MCF 10A (cell line): ENCODE data around the gene ADARB2. TPM values are rescaled to one million over a fixed set of nuclear protein-coding genes. Genes with fewer than 3 reads are reported as not detected.

Experiments used
- BruUV-seq: library from RNA; stranded (reverse); fragments of 400-500 nt; replicated peaks from 2 replicates; lab custom pipeline; 2021; lab: Mats Ljungman, UMichigan
- CTCF ChIA-PET: fragments of 300-600 bp; sonication (Branson Sonifier 250); formaldehyde crosslinking; extraction: SDS; loops from one replicate; lab custom pipeline; 2021; ENCODE audit warnings: antibody characterized with exemption, inconsistent platforms; lab: Yijun Ruan, JAX
- POLR2A ChIA-PET: fragments of 300-600, 350-650 bp; sonication (Branson Sonifier 250); formaldehyde crosslinking; extraction: SDS; loops from one replicate; lab custom pipeline; 2020; ENCODE audit warnings: antibody characterized with exemption, inconsistent platforms; lab: Yijun Ruan, JAX
- DNase-seq: peaks from one replicate; pipeline ENCODE4 v3.0.0-alpha.2; 2018; ENCODE audit not compliant: unreplicated experiment
- H3K27ac Mint-ChIP-seq: one replicate; pipeline ENCODE4 v1.8.0; 2022; ENCODE audit warnings: mild to moderate bottlenecking, low read depth, mixed read lengths; ENCODE audit not compliant: unreplicated experiment
- H3K27me3 Mint-ChIP-seq: one replicate; pipeline ENCODE4 v1.8.0; 2022; ENCODE audit warnings: mixed read lengths; ENCODE audit not compliant: insufficient read depth, unreplicated experiment
- H3K36me3 Mint-ChIP-seq: one replicate; pipeline ENCODE4 v1.8.0; 2022; ENCODE audit warnings: mild to moderate bottlenecking, moderate library complexity, mixed read lengths; ENCODE audit not compliant: insufficient read depth, unreplicated experiment
- H3K4me1 Mint-ChIP-seq: one replicate; pipeline ENCODE4 v1.8.0; 2022; ENCODE audit warnings: mixed read lengths; ENCODE audit not compliant: insufficient read depth, unreplicated experiment
- H3K4me3 Mint-ChIP-seq: one replicate; pipeline ENCODE4 v1.8.0; 2022; ENCODE audit warnings: mild to moderate bottlenecking, moderate library complexity, mixed read lengths; ENCODE audit not compliant: unreplicated experiment
- H3K9me3 Mint-ChIP-seq: one replicate; pipeline ENCODE4 v1.8.0; 2022; ENCODE audit warnings: mixed read lengths; ENCODE audit not compliant: unreplicated experiment
- CTCF ChIP-seq: fragments of 200-600 bp; IDR thresholded peaks from one replicate; pipeline ENCODE4 v1.8.0; 2022; ENCODE audit warnings: antibody characterized with exemption, mild to moderate bottlenecking; ENCODE audit not compliant: unreplicated experiment
- intact Hi-C: fragments of 100-400 bp; cut with micrococcal nuclease; formaldehyde crosslinking; loops from 2 replicates; pipeline ENCODE4 v1.14.1; 2022
- total RNA-seq: library from RNA; stranded (reverse); gene quantifications from 2 replicates; pipeline ENCODE4 v1.2.3, GENCODE V29; 2022

Gene ADARB2
- total RNA-seq, 1 experiment from 2014 or later, result 0.96 TPM

GRCh38 chr10:1213252-1214070, 523.9 kb downstream of the ADARB2 start:
- Mint-ChIP-seq H3K9me3 (no peaks in the 10 kb centered on the region), H3K27me3 (peaks cover 39% of the 10 kb centered on the region), H3K4me3 (no peak overlapping the region), H3K27ac (no peak overlapping the region), H3K36me3 (no peaks in the 10 kb centered on the region), H3K4me1 (no peaks in the 10 kb centered on the region)
- POLR2A ChIA-PET, result interaction anchor here (0.6 kb wide), 1 partner anchor 1894 kb away, joined by 3 read pairs; no protein-coding TSS in a partner anchor
- intact Hi-C loops, result no loop called here
- CTCF ChIA-PET, result interaction anchor here (0.6 kb wide), 1 partner anchor 563 kb away, joined by 3 read pairs; no protein-coding TSS in a partner anchor
- BruUV-seq, result no TSS peak
- DNase-seq, result no peak
- no peak for TF ChIP-seq CTCF

GRCh38 chr10:1212571-1213141, 524.7 kb downstream of the ADARB2 start:
- Mint-ChIP-seq H3K4me3 (no peak overlapping the region), H3K27ac (no peak overlapping the region), H3K27me3 (peaks cover 39% of the 10 kb centered on the region), H3K9me3 (no peaks in the 10 kb centered on the region), H3K36me3 (no peaks in the 10 kb centered on the region), H3K4me1 (no peaks in the 10 kb centered on the region)
- intact Hi-C loops, result no loop called here
- POLR2A ChIA-PET, result interaction anchor here (0.6 kb wide), 1 partner anchor 1894 kb away, joined by 3 read pairs; no protein-coding TSS in a partner anchor
- DNase-seq, result no peak
- BruUV-seq, result no TSS peak
- TF ChIP-seq CTCF, result no peak
- CTCF ChIA-PET, result interaction anchor here (0.6 kb wide), 1 partner anchor 564 kb away, joined by 3 read pairs; no protein-coding TSS in a partner anchor

- Mint-ChIP-seq H3K4me3 (no peak overlapping the region), H3K27ac (no peak overlapping the region), H3K9me3 (no peaks in the 10 kb centered on the region), H3K4me1 (no peaks in the 10 kb centered on the region), H3K27me3 (peaks cover 39% of the 10 kb centered on the region), H3K36me3 (no peaks in the 10 kb centered on the region)
- ChIA-PET POLR2A (no interaction called here), CTCF (no interaction called here)
- no peak for DNase-seq
- intact Hi-C loops, result no loop called here
- BruUV-seq, result no TSS peak
- TF ChIP-seq CTCF, result no peak
Measured at GRCh38 chr10:1211844-1212570, 525.3 kb downstream of the ADARB2 start.

- Mint-ChIP-seq H3K27ac (no peak overlapping the region), H3K9me3 (no peaks in the 10 kb centered on the region), H3K4me3 (no peak overlapping the region), H3K4me1 (no peaks in the 10 kb centered on the region), H3K36me3 (no peaks in the 10 kb centered on the region), H3K27me3 (peaks cover 39% of the 10 kb centered on the region)
- POLR2A ChIA-PET, result no interaction called here
- BruUV-seq, result no TSS peak
- no peak for TF ChIP-seq CTCF
- CTCF ChIA-PET, result no interaction called here
- intact Hi-C loops, result no loop called here
- no peak for DNase-seq
Measured at GRCh38 chr10:1210667-1211066, 526.7 kb downstream of the ADARB2 start.
